Activated naive CD4-positive, alpha-beta T cell treated with anti-CD3 and anti-CD28 coated beads, Interleukin-2, amount 10 ng/mL, durations not matched to agents 5 hours and 36 hours (primary cell): ENCODE data around the gene PRX. TPM values are rescaled to one million over a fixed set of nuclear protein-coding genes. Genes with fewer than 3 reads are reported as not detected.

ENCODE experiments used
- microRNA-seq: library from miRNA; unstranded; fragments of <30 nt; microRNA quantifications from one replicate; pipeline ENCODE4 v1.2.0, GENCODE V29; 2022; ENCODE audit warnings: borderline microRNAs expressed, borderline replicate concordance
- total RNA-seq, 2 experiments: library from RNA; stranded (reverse); gene quantifications; one replicate each; pipeline ENCODE4 v1.2.3, GENCODE V29; 2021

The PRX gene
- total RNA-seq: 1 to 10 TPM; 1.3 to 1.4 TPM

DNA sequence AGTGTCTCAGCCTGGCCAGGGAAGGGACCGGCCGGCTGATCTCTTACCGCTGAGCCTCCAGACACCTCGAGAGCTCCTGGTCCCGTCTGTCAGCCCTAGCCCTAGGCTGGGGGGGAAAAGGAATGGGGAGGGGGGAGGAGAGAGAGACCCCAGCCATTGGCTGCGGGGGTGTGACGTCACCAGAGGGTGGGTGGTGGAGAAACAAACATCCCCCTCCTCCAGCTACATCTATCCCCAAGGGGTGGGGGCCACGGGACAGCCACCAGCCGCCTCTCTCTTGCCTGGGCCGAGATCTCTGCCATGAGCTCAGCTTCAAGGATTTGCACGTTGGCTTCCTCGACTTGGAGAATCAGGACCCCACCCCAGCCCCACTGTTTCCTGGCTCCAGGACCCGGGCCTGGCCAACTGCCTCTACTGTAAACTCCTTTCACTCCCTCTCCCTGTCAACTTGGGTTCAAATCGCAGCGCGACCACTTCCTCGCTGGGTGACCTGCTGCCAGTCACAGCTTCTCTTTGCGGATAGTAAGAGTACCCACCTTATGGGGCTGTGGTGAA lies at the start of gene PRX:
Gene PRX (minus strand): TSS at position 88 of the 555 bp plus-strand sequence. CDS start 5,446 bp downstream, outside the sequence.

GRCh38 chr19:40444000-40444824 lies 31.0 kb upstream of the PRX start, which contains the start of gene SERTAD3:
Gene SERTAD3 (minus strand): TSS chr19:40444335. CDS start chr19:40442080, 2,255 bp downstream.

GRCh38 chr19:40425450-40426287 lies 12.5 kb upstream of the PRX start, which contains the start of gene SERTAD1:
Gene SERTAD1 (minus strand): TSS chr19:40425992. CDS start chr19:40423546, 2,446 bp downstream.

DNA sequence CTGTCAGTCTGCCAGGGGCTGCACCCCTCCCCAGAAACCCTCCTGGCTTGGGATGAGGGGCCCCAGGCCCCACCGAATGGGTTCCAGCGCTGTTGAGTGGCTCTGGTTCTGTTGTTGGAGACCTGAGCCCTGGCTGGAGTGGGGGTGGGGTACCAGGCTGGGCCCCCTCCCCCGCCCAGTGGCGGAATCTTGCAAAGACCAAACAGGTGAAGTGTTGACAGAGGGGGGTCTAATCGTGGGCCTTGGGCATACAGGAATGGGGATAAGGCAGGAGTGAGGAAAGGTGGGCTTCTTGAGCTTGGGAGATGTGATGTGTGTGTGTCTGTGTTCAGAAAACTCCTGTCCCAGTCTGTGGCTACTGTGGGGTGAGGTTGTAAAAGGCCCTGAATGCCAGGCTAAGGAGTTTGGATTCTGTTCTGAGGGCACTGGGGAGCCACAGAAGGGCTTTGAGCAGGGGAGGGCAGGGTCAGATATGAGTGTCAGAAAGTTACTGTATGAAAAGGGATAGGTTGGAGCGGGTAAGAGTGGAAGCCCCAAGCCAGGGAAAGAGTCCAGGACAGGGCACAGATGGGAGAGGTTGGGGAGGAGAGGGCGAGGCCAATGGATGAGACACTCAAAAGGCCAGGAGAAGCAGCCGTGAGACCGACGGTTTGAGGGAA lies 23.0 kb downstream of the PRX start, which contains the start of gene HIPK4:
Gene HIPK4 (minus strand): TSS at position 98 of the 659 bp plus-strand sequence. CDS start 279 bp downstream, outside the sequence.

GRCh38 chr19:40348125-40348913 lies 64.9 kb downstream of the PRX start, which contains the start of the genes C19orf47 and PLD3:
Gene C19orf47 (minus strand): TSS chr19:40348397. CDS start chr19:40341857, 6,540 bp downstream.
Gene PLD3 (plus strand): TSS chr19:40348695. CDS start chr19:40366484, 17,789 bp downstream.

Small RNAs within 50 kb of the gene (microRNA-seq; reads per million reads assigned to microRNA genes)
- gene MIR6796: not detected

Other genes with a start within 250 kb of the PRX start
- gene MAP3K10, start 222.0 kb downstream of the PRX start, total RNA-seq: 10 to 100 TPM; 20.4 to 20.5 TPM
- not detected for gene TTC9B, start 195.0 kb downstream of the PRX start, total RNA-seq
- under 1 TPM in 1 of 2 experiments, not detected in 1; 0.19 TPM for gene CCNP, start 186.7 kb downstream of the PRX start, total RNA-seq
- gene AKT2, start 128.0 kb downstream of the PRX start, total RNA-seq: 100 to 1,000 TPM; 139 to 151 TPM
- 10 to 100 TPM; 17.9 to 18.0 TPM for gene C19orf47, start 65.0 kb downstream of the PRX start, total RNA-seq
- 10 to 100 TPM; 79.6 to 85.5 TPM for gene PLD3, start 64.7 kb downstream of the PRX start, total RNA-seq
- not detected for gene HIPK4, start 23.2 kb downstream of the PRX start, total RNA-seq
- gene SERTAD1, start 12.6 kb upstream of the PRX start, total RNA-seq: 1 to 10 TPM; 8.7 to 9.0 TPM
- gene SERTAD3, start 31.0 kb upstream of the PRX start, total RNA-seq: 10 to 100 TPM; 12.0 to 13.9 TPM
- 10 to 100 TPM; 14.6 to 17.7 TPM for gene BLVRB, start 52.4 kb upstream of the PRX start, total RNA-seq
- gene SPTBN4, start 53.6 kb upstream of the PRX start, total RNA-seq: under 1 TPM; 0.10 to 0.40 TPM
- 100 to 1,000 TPM; 110 to 119 TPM for gene SHKBP1, start 163.5 kb upstream of the PRX start, total RNA-seq
- 10 to 100 TPM; 81.3 to 92.4 TPM for gene LTBP4, start 188.0 kb upstream of the PRX start, total RNA-seq